Gastrocnemius medialis (tissue), 4 donors: ENCODE measurements around the gene DDX3X.

Experiments
- CTCF ChIP-seq, 5 experiments: fragments of 450-650 bp in 3 of 5; fragments of 200-600 bp in 2 of 5; sonication (generic) in 2 of 5; IDR thresholded peaks in 4 of 5; conservative IDR thresholded peaks in 1 of 5; 1 replicate in 4 of 5; 2 replicates in 1 of 5; pipeline ENCODE4 v1.5.1; 2016 to 2019; ENCODE audit warnings: antibody characterized with exemption in 5 of 5, mild to moderate bottlenecking in 3 of 5, moderate library complexity in 3 of 5
- POLR2A ChIP-seq, 2 donors: fragments of 450-650 bp; IDR thresholded peaks; one replicate each; pipeline ENCODE4 v1.6.1; 2017; ENCODE audit warnings: antibody characterized with exemption in 2 of 2, mild to moderate bottlenecking in 2 of 2, moderate library complexity in 2 of 2

- TF ChIP-seq CTCF (IDR thresholded peaks at IDR 0.05 in 4 of 5, conservative IDR thresholded peaks at IDR 0.05 in 1 of 5) (no peak), POLR2A (IDR thresholded peaks at IDR 0.05) (no peak)
Measured at GRCh38 chrX:41304178-41304577, 29.8 kb upstream of the DDX3X start.
